ENCODE measurements around the gene PORCN. TPM values are rescaled to one million over a fixed set of nuclear protein-coding genes. Genes with fewer than 3 reads are reported as not detected.

Gene PORCN
- total and polyA plus RNA-seq, 2 of the 4 experiments (the other 2 are of a cell fraction), result 4.1 to 10.1 TPM

DNA sequence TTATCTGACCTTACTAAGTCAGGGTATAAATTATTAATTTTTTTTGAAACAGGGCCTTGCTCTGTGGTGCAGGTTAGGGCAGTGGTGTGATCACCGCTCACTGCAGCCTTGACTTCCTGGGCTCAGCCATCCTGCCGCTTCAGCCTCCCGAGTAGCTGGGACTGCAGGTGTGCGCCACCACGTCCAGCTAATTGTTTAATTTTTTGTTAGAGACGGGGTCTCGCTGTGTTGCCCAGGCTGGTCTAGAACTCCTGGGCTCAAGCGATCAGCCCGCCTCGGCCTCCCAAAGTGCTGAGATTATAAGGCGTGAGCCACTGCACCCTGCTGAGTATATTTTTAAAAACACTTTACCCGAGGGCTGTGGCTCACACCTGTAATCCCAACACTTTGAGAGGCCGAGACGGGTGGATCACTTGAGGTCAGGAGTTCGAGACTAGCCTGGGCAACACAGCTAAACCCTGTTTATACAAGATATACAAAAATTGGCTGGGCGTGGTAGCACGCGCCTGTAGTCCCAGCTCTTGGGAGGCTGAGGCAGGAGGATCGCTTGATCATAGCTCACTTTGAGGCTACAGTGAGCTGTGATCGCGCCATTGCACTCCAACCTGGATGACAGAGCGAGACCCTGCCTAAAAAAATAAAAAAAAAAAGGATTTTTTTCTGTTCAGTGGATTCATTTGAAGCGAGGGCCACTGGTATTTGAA, 30.0 kb downstream of the PORCN start:
- Histone ChIP-seq H4K91ac (ENCODE audit: insufficient read depth, low read depth, low read length) (peak overlapping the region; percentile 49; the same call in 1 of the 2 replicates), H2AFZ (replicated peaks; ENCODE audit: low read length, poor library complexity) (peak overlapping the region; percentile 85), H2AK5ac (ENCODE audit: low read depth, low read length) (no peak overlapping the region), H3K79me1 (ENCODE audit: low read depth in 1 of 2, low read length in 2 of 2) (peaks cover 7 to 14% of the 10 kb centered on the region in 2 experiments; a peak in 3 of 4 replicates), H4K20me1 (ENCODE audit: insufficient read depth, low read length) (peaks cover 9% of the 10 kb centered on the region; the same call in 1 of the 2 replicates), H3K4me3 (ENCODE audit: insufficient read depth, low read depth, low read length) (peak overlapping the region; percentile 89), H3K27me3 (ENCODE audit: control insufficient read depth, insufficient read depth, low read length) (no peaks in the 10 kb centered on the region), H4K8ac (ENCODE audit: low read depth in 2 of 2, low read length in 2 of 2) (peak overlapping the region; percentile 43 to 96; a peak in 2 of 4 replicates), H3K14ac (replicated peaks; ENCODE audit: low read depth, low read length) (no peak overlapping the region; the same call in 1 of the 2 replicates), H3K36me3 (ENCODE audit: control insufficient read depth, insufficient read depth, low read length) (peaks cover 2% of the 10 kb centered on the region), H2BK15ac (ENCODE audit: low read depth, low read length) (peak overlapping the region; percentile 27; the same call in 1 of the 3 replicates), H3K27ac (ENCODE audit: insufficient read depth, low read length) (peak overlapping the region; percentile 25; the same call in 1 of the 2 replicates), H3K4ac (ENCODE audit: low read depth, low read length) (peak overlapping the region; percentile 75), H2AK9ac (replicated peaks; ENCODE audit: low read depth, low read length, poor library complexity) (no peak overlapping the region), H3K4me2 (ENCODE audit: low read depth, low read length) (0 out of 2 replicates have a peak overlapping the region, but pooled peaks have one; percentile 4), H3K9ac (ENCODE audit: low read depth, low read length) (peak overlapping the region; percentile 12; the same call in 1 of the 2 replicates), H4K5ac (ENCODE audit: low read depth, low read length) (peak overlapping the region; percentile 53; the same call in 1 of the 2 replicates), H3K9me1 (ENCODE audit: insufficient read depth, low read length) (peaks cover 5% of the 10 kb centered on the region; the same call in 1 of the 2 replicates), H3K18ac (ENCODE audit: low read depth, low read length) (no peak overlapping the region), H3K4me1 (ENCODE audit: control insufficient read depth, insufficient read depth, low read length) (no peaks in the 10 kb centered on the region), H3K56ac (ENCODE audit: extremely low read depth, insufficient read depth, low read length) (no peak overlapping the region), H2BK5ac (ENCODE audit: low read depth, low read length, poor library complexity, severe bottlenecking) (no peak overlapping the region), H2BK20ac (ENCODE audit: low read depth, low read length) (no peak overlapping the region), H3K23ac (ENCODE audit: low read depth, low read length) (no peak overlapping the region), H3K9me3 (ENCODE audit: control insufficient read depth, insufficient read depth, low read length) (no peaks in the 10 kb centered on the region), H2BK120ac (ENCODE audit: low read depth, low read length) (peak overlapping the region; percentile 70; the same call in 1 of the 2 replicates)
- intact Hi-C loops (cut with micrococcal nuclease), result no loop called here
- in situ Hi-C loops (cut with MboI; ENCODE audit: low sequenced_read_pairs), result no loop called here
- ChIA-PET POLR2A (ENCODE audit: unreplicated experiment) (interaction anchor here (0.7 kb wide), 2 partner anchors 18 to 42 kb away, joined by 3 to 13 read pairs; no protein-coding TSS in a partner anchor), CTCF (interaction anchor here (0.7 kb wide), 1 partner anchor 11 kb away, joined by 8 read pairs; no protein-coding TSS in a partner anchor)
- dilution Hi-C loops (cut with HindIII; ENCODE audit: low sequenced_read_pairs, unreplicated experiment), result no loop called here
- BruUV-seq (replicated peaks), result no TSS peak
- WGBS, 2 experiments (ENCODE audit: extremely low coverage in 2 of 2, insufficient read length in 1 of 2), result 93% methylated on average over 11 of the region's 23 CpGs; no CpG with 5 or more reads in 1 of the 2 experiments
- no peak for ATAC-seq (ENCODE audit: low read depth)
- no peak for DNase-seq
- TF ChIP-seq RFX5 (IDR thresholded peaks at IDR 0.05; ENCODE audit: low read depth, low read length) (no peak), CHD1 (IDR thresholded peaks at IDR 0.05; ENCODE audit: low read depth, low read length) (no peak), RAD21 (IDR thresholded peaks at IDR 0.05; ENCODE audit: low read length) (no peak), MAFK (IDR thresholded peaks at IDR 0.05; ENCODE audit: low read depth, low read length) (no peak), POLR2A (IDR thresholded peaks at IDR 0.05; ENCODE audit: low read depth, low read length) (no peak), BHLHE40 (IDR thresholded peaks at IDR 0.05; ENCODE audit: low read depth, low read length) (no peak), MXI1 (IDR thresholded peaks at IDR 0.05; ENCODE audit: borderline replicate concordance, low read depth, low read length) (no peak), NFE2L2 (IDR thresholded peaks at IDR 0.05; ENCODE audit: low read depth, low read length) (no peak), MAZ (IDR thresholded peaks at IDR 0.05; ENCODE audit: borderline replicate concordance, low read depth, low read length) (no peak), FOS (IDR thresholded peaks at IDR 0.05; ENCODE audit: low read depth, low read length) (no peak), CEBPB (IDR thresholded peaks at IDR 0.05; ENCODE audit: low read depth, low read length) (no peak), SMC3 (IDR thresholded peaks at IDR 0.05; ENCODE audit: low read depth, low read length) (no peak), RCOR1 (IDR thresholded peaks at IDR 0.05; ENCODE audit: insufficient replicate concordance, low read length) (no peak)
- TF ChIP-seq, protein P1, sequence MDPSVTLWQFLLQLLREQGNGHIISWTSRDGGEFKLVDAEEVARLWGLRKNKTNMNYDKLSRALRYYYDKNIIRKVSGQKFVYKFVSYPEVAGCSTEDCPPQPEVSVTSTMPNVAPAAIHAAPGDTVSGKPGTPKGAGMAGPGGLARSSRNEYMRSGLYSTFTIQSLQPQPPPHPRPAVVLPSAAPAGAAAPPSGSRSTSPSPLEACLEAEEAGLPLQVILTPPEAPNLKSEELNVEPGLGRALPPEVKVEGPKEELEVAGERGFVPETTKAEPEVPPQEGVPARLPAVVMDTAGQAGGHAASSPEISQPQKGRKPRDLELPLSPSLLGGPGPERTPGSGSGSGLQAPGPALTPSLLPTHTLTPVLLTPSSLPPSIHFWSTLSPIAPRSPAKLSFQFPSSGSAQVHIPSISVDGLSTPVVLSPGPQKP (IDR thresholded peaks at IDR 0.05; ENCODE audit: borderline replicate concordance, low read depth, low read length), result no peak
- TF ChIP-seq, protein P2, sequence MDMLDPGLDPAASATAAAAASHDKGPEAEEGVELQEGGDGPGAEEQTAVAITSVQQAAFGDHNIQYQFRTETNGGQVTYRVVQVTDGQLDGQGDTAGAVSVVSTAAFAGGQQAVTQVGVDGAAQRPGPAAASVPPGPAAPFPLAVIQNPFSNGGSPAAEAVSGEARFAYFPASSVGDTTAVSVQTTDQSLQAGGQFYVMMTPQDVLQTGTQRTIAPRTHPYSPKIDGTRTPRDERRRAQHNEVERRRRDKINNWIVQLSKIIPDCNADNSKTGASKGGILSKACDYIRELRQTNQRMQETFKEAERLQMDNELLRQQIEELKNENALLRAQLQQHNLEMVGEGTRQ (IDR thresholded peaks at IDR 0.05; ENCODE audit: low read depth, low read length), result no peak
